HG03432 (cell line): ENCODE data around the gene TCHP.
"Not testable (repeated sequence)": the region's sequence is repeated elsewhere in the genome, so short reads cannot be mapped to it uniquely, and the experiment has no call there.

Experiments
- ATAC-seq: cut with Tn5 transposase; IDR thresholded peaks from one replicate; pipeline ENCODE4 v1.9.1; 2021; ENCODE audit warnings: mild to moderate bottlenecking, moderate library complexity; ENCODE audit not compliant: unreplicated experiment

The TCHP gene

DNA sequence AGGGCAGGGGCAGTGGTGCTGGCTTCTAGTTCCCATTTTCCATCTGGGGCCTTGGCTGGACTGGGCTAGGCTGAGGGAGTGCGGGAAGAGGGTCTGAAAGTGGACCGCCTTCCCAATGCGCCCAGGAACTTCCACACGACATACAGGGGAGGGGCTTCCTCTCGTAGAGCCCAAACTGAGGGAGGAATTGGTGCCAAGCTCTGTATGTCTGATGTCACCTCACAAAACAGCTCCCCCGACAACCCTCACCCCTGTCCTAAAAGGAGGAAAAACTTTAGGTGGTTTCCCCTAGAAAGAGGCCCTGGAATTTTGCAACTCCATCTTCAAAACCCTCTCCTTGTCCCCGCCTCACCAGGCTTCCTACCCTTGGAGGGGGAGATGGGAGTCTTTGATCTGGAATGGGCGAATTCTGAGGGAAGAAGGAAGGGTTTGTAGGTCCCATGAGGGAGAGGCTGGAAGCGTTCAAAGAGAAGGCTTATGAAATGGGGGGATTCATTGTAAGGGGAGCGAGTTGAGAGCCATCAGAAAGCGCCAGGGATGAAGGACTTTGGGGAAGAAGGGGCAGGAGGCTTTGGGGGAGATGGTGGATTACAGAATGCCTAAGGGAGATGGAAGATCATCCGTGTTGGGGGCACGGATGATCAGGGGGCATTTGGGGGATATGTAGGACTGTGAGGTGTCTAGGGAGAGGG lies 20.6 kb upstream of the TCHP start:
- ATAC-seq: no peak

DNA sequence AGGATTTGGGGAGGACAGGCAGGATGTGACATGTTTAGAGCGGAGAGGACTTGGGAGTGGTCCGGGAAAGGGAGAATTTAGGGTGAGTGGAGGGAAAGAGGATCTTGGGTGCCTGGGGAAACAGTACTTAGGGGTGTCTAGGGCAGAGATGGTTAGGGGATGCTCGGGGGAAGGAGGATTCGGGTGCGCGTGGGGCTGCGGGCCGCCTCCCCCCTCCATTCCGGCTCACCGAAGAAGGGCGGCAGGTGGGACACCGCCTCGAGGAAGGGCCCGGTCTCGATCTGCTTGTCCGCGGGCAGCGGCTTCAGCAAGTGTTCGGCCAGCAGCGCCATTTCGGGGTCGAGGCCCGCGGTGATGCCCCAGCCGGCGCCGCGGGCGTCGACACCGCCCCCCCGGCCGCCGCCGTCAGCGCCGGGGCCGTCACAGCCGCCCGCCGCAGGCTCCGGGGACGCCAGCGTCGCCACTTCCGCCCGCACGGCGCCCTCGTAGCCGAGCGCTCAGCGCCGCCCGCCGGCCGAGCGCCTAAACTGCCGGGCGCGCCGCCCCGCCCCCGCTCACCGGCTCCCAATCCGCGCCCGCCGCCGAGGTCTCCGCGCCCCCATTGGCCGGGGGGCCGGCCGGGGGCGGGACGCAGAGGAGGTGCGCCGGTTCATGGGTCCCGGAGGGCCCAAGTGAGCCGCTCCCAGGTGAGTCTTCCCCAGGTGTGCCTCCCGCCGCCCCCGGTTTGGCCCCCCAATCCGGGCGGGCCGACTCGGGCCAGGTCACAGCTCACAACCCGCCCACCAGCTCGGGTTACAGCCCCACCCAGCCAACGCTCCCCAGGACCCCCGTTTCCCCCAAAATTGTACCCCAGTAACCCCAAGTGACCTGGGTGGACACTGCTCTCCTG lies 19.8 kb upstream of the TCHP start, which contains the start of gene GLTP:
Gene GLTP (minus strand): TSS at position 499 of the 889 bp plus-strand sequence. CDS start 167 bp downstream, at position 332.
- peak; percentile 96 for ATAC-seq

DNA sequence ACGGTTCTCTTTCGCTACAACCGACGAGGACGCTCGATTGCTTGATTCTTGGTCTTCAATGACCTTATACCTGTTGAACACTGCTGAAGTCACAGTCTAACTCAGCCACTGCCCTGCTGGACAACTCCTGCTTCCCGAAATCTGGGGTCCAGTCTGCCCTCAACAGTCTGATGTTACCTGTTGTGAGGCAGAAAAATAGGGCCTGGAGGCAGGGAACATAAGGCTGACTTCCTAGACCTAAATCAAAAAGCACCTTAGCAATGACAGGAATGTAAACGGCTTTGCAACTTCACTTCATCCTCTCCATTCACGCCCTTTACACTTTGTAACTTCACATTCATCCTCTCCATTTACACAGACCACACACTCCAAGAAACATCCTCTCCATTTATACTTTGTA lies 19.1 kb upstream of the TCHP start:
- no peak for ATAC-seq

DNA sequence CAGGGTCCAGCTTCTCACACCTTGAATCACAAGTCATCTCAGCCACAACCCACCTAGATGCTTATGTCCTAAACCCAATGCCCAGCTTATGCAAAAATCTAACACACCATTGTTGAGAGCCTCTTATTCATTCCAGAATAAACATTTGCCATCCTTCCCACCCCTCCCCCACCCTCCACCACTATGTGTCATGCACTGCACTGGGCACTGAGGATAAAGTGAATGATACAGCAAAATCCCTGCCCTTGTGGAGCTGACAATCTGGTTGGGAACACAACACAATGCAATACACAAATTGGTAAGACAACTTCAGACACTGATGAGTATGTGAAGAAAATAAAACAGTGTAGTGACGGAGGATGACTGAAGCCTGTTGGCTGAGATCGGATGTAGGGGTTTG lies 18.3 kb upstream of the TCHP start:
- ATAC-seq: no peak

DNA sequence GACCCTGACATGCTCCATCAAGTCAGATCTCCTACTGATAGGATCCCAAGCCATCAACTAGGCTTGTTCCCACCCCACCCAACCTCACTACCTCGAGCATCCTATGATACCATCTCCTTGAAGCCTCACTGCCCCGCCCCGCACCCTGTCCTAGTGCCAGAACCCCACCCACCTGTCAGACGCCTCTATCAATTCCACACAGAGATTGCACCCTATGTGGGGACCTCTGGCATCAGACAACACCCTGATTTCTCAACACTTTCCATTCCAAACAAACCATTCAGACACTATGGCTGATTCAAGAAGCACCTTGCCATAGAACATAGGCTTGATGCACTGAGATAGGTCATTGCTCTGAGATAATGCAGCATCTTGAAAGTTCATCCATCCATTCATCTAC lies 16.6 kb upstream of the TCHP start:
- no peak for ATAC-seq

DNA sequence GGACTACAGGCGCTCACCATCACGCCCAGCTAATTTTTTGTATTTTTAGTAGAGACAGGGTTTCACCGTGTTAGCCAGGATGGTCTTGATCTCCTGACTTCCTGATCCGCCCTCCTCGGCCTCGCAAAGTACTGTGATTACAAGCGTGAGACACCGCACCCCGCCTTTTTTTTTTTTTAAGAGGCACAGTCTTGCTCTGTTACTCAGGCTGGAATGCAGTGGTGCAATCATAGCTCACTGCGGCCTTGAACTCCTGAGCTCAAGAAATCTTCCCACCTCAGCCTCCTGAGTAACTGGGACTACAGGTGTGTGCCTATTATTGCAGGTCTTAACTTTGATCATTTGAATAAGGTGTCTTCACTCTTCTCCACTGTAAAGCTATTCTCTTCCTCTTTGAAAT lies 14.5 kb upstream of the TCHP start:
- no peak for ATAC-seq

DNA sequence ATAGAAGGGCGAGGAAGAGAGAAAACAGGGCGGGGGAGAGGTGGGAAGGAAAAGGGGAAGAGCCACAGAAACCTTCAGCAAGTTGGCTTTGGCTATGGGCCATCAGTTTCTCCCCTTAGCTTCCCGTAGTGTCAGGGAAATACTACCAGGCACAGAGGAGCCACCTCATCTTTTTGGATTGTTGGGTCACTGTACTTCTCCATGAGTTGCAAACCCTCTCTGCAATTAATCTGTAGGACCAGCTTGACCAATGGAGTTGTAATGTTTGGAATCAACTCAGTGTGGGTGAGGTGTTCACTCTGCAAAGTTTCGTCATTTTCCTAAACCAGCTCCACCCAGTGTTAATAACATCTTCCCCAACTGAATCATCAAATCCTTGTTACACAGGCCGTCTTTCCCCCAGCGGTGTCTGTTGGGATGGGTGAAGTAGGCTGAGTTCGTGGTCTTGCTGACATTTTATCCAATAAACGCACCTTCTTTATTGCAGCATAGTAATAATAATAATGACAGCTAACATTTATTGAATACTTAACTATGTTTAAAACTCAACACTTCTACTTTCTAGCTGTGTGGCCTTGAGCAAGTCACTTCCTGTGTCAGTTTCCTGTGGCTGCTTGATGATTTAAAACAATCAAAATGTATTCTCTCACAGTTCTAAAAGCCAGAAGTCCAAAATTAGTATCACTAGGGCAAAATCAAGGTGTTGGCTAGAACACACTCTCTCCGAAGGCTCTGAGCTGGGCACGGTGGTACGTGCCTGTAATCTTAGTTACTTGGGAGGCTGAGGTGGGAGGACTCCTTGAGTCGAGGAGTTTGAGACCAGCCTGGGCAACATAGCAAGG lies 11.7 kb upstream of the TCHP start:
- no peak for ATAC-seq

DNA sequence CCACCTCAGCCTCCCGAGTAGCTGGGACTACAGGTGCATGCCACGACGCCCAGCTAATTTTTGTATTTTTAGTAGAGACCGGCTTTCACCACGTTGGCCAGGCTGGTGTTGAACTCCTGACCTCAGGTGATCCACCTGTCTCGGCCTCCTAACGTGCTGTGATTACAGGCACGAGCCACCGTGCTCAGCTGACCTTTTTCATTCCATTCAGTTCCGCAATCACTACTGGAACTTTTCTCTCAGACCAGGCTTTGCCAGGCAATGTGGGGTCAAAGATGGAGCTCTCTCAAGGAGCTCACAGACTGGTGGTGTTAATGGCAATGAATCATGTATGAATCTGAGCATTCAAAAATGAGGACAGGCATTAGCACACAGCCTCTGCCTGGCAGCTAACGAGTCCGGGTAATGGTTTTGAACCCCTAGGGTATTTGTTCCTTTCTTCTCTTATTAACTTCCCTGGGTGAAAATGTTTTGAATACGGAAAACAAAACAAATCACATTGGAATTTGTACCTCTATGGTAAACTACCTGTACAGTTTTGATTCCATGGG lies 9.4 kb upstream of the TCHP start:
- no peak for ATAC-seq

DNA sequence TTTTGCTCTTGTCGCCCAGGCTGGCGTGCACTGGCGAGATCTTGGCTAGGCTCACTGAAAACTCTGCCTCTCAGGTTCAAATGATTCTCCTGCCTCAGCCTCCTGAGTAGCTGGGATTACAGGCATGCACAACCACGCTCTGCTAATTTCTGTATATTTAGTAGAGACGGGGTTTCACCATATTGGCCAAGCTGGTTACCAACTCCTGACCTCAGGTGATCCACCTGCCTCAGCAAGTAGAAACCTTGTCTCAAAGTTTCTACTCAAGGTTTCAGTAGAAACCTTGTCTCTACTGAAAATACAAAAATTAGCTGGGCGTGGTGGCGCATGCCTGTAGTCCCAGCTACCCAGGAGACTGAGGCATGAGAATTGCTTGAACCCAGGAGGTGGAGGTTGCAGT lies 8.3 kb upstream of the TCHP start:
- not testable (repeated sequence) for ATAC-seq

DNA sequence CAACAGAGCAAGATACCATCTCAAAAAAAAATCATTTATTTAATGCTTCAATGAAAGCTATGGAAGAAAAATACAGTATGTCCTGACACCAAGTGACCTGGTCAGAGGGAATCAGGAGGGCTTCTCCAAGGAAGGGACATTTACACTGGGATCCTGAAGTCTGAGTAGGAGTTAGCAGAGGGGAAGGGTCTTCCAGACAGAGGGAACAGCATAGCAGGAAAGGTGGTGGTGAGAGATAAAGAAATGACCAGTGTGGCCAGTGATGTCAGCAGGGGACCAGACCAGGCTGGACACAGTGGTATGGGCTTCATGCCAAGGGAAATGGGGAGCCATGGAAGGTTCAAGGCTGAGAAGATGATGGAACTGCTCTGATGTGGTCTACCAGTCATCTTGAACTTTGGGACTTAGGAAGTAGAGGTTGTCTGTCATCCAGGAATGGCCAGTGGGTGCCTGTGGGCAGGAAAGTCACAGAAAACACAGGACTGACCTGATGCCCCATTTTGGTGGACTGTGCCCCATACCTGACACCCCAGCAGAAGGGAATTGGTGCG lies 7.8 kb upstream of the TCHP start:
- ATAC-seq: no peak

DNA sequence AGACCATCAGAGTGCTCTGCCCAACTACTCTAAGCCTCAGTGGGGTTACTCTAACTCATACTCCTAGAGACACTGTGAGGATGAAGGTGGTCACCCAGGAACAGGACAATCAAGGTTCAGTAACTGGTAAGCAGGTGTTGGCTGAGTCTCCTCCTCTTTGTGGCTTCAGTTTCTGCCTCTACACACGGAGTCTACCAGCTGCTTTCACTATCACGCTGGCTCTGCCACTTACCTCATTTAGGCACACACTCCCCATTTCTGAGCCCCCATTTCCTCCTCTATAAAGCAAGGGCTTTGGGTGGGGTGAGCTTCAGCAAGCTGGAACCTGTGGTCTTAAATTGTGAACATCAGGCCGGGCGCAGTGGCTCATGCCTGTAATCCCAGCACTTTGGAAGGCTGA lies 7.3 kb upstream of the TCHP start:
- ATAC-seq: peak; percentile 71

DNA sequence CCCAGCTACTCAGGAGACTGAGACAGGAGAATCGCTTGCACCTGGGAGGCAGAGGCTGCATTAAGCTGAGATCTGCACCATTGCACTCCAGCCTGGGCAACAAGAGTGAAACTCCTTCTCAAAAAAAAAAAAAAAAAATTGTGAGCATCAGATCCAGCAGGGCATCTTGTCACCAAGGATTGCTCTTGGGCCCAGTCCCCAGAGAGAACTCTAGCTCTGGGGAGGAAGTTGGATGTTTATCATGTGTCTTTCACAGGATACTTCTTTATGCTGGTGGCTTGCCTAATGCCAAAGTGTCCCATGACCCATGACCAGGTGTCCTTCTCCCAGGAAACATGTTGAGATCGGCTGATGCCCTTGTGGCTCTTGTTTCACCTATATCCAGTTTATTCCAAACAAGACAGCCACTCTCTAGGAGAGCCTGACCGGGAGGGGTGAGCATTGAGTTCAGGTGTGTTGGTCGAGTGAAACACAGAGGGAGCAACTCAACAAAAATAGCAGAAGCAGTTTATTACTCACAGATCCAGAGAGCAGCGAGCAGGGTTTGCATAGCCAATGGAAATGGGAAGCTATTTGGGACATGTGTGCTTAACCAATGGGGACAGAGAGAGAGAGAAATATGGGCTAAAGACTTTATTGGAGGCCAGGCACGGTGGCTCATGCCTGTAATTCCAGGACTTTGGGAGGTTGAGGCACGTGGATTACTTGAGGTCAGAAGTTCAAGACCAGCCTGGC lies 6.6 kb upstream of the TCHP start:
- ATAC-seq: no peak

DNA sequence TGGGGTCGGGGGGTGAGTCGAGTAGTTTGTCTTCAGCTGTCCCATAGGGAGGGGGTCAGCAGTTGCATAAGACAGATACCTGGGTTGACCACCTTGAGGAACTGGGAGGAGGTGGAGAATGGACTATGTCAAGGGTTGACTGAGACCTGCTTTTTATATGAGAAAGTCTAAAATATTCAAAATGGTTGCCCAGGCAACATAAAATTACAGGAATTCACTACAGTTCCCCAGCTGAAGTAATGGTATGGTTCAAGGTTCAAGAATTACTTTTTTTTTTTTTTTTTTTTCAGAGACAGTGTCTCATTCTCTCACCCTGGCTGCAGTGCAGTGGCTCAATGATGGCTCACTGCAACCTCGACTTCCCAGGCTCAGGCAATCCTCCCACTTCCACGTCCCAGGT lies 5.1 kb upstream of the TCHP start:
- no peak for ATAC-seq

DNA sequence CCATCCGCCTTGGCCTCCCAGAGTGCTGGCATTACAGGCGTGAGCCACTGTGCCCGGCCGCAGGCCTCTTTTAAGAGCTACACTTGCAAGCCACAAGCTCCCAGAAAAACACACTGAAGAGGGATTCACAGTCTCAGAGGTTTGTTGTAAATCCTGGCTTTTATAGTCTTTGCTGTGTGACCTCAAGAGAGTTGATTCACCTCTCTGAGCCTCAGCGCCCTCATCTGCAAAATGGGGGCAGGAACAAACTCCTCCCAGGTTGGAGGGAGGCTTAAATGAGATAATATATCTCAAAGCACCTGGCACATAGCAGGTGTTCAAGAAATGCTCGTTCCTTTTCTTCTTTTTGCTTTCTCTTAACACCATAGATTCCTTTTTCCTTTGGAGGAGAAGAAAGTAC lies 3.9 kb upstream of the TCHP start:
- ATAC-seq: no peak

DNA sequence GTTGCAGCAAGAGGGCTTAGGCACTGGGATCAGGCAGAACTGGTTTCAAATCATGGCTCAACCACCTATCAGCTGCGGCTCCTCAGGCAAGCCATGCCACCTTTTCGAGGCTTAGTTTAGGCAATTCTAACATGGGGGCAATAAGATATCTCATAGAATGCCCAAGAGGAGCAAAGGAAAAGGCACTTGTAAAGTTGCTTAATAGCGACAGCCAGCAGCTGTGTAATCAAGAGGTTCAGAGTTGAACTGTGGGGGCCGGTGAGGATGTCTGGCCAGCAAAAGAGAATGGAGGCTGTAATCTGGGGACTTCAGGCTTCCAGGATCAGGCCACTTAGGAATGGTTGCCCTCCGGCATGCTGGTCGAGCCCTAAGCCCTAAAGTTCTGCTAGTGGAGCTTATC lies 3.0 kb upstream of the TCHP start:
- no peak for ATAC-seq

DNA sequence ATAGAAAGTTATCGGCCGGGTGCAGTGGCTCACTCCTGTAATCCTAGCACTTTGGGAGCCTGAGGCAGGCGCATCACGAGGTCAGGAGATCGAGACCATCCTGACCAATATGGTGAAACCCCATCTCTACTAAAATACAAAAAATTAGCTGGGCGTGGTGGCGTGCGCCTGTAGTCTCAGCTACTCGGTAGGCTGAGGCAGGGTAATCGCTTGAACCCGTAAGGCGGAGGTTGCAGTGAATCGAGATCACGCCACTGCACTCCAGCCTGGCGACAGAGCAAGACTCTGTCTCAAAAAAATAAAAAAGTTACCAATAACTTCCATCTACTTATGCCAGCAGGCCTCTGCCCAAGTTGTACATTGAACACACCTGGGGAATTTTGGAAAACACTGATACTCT lies 729 bp upstream of the TCHP start:
- not testable (repeated sequence) for ATAC-seq

DNA sequence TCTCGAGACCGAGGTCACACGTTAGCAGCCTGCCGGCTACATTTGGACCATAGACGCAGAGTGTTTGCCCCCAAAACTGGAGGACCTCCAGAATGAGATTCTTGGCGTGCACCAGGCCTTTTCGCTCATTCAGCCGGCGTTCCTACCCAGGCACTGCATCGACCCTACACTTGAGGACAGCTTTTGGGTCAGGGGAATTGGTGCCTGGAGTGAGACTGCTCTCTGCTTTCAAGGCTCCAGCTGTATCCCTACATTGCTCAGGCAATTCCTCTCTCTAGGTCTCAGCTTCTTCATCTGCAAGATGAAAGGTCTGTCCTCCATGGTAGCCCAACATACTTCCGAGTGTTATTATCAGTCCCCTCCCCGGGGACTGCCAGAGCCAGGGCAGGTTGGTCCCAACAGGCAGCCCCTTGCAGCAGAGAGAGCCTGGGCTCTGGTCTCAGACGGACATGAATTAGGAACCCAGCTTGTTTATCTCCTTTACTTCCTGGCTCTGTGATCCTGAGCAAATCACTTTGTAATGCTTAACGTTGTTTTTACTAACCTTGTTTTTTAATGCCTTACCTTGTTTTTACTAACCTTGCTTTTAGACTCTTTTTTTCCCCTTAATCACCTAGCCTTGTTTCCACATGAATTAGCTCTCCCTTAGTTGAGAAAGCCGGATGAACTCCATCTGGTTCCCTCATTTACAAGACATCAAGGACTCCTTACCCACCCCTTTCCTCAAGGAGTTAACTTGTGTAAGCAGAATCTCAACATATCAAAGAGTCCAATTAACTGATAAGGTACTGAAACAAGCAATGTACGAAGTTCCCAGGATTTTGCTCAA lies 892 bp downstream of the TCHP start:
- peak; percentile 10 for ATAC-seq

DNA sequence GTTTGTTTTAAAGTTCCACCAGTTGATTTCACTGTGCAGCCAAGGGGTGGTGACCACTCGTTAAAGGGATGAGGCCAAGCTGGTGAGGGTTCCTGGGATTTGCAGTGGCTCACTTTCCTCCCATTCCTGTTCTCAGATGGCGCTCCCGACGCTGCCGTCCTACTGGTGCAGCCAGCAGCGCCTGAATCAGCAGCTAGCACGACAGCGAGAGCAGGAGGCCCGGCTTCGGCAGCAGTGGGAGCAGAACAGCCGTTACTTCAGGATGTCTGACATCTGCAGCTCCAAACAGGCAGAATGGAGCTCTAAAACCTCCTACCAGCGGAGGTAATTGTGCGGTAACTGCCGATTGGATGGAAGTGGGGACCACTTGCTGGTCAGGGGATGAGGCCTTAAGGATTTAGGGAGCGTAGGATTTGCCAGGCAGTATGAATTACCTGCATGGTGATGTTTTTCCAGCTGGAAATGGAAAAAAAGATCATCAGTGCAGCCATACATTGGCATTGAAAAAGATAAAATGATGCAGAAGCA lies 2.9 kb downstream of the TCHP start:
- ATAC-seq: no peak

DNA sequence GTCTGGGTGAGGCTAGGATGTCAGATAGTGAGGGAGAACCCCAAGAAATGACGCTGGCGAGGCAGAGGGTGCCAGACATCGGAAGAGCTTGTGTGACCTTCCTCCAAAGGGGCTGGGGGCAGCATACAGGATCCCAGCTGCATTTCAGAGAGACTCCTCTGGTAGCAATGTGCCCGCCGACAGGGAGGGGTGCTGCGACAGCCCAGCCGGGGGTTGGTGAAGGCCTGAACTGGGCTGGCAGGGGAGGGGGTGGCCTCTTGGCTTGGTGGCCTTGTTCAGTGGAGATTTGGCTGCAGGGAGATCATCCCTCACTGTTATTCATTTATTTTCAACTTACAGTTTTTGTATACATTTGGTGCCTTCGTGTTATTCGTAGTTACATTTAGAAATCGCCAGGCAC lies 5.2 kb downstream of the TCHP start:
- no peak for ATAC-seq
